GM19240 (cell line): ENCODE results near the gene GPR161.

Experiments used
- DNase-seq: peaks from one replicate; pipeline ENCODE4 v3.0.0; 2011; ENCODE audit warnings: low spot score; ENCODE audit not compliant: insufficient read length

Gene GPR161

GRCh38 chr1:168148916-168149315, 12.2 kb upstream of the GPR161 start:
- DNase-seq: no peak

GRCh38 chr1:168146626-168147025, 9.9 kb upstream of the GPR161 start:
- no peak for DNase-seq

DNA sequence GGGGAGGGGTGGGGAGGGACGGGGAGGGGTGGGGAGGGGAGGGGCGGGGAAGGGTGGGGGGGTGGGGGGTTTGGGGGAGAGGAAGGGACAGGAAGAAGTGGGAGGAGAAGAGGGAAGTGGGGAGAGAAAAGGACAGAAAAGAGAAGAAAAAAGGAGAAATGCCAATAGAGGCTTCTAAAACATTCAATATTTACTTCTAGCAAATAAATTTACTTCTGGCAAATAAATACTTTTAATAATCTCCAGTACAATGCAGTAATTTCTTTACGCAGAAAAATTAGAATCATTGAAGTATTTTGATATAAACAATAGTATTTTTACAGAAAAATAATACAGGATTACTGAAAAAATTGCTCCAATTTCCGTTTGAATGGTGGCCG, 9.4 kb upstream of the GPR161 start:
- no peak for DNase-seq

DNA sequence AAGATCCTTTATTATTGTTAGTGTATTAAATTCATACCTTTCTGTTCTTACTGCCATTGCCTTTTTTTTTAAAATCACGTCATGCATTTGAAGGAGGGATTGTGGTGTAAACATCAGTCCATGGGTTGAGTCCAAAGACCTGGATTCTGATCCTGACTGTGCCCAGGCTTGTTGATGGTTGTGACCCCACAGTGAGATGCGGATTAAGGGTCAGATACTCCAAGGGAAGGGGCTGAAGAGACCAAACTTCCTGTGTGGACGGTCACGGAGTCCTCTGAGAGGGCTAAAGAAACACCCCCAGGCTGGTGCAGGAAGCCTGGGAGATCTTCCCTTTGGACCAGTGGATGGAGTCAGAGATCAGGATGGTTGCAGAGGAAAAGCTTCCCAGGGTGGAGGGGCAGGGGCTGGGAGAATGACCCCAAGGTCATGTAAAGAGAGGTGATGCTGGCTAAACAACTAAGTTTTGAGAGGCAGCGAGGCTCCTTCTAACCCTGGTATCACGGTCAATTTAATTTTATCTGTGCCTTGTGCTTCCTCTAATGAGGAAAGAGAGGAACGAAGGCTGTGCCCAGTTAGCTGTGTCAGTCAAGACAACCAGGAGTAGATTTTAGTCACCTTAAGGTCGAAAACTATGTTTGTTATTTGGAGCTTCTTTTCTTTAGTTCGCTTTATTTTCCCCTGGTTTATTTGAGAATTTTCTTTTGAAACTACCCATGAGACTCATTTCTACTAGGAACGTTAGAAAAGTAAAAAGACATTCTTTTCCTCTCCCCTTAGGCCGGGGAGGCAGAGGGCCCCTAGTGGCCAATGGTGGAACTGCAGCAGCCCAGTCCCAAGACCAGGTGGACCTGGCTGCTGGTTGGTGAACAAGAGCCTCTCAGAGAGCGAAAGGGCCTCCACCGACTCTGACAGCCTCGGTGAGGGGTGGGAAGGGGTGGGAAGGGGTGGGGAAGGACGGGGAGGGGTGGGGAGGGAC, 8.7 kb upstream of the GPR161 start:
- peak; percentile 86 for DNase-seq

DNA sequence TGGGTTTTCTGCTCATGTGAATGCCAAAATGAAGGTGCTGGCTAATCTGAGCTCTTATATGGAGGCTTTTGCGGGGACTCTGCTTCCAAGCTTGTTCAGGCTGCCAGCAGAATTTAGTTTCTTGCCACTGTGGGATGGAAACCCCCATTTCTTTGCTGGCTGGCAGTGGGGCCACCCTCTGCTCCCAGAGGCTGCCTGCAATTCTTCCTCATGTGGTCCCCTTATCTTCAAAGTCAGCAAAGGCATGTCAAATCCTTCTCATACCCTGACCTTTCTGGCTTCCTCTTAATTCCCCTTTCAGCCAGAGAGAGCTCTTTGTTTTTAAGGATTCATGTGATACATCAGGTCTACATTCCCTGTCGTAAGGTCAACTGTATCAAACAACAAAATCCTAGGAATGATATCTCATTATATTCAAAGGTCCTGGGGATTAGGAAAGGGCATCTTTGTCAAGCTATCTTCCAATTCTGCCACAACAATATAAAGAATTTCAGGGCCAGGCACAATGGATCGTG, 5.2 kb upstream of the GPR161 start:
- no peak for DNase-seq

DNA sequence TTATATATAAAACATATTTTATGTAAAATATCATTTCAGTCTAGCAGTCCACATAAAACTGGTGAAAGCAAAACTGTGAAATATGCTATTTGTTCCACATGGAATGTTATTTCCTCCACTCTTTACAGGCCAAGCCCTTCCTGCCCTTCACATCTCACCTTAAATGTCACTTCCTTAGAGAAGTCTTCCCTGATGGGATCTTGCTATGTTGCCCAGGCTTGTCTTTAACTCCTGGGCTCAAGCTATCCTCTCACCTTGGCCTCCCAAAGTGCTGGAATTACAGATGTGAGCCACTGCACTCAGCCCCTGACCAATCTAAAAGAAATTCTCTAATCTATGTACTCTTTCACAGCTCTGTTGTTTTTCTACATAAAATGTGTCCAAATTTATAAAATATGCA, 2.3 kb upstream of the GPR161 start:
- DNase-seq: no peak

DNA sequence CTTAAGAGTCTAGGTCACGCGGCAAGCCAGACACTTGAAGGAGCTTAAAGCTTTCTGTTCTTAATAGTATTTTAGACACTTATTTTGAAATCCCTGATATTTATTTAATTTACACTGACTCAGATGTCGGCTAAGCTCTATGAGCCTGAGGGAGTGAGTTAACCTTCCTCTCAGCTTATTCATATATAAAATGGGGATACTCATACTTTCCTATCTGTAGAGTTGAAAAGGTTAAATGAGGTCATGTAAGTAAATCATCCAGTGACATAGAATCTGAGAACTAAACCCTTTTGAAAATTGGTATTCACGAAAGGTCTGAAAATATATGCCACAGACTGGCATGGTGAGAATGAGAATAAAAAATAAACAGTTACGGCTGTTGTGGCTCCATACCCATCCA, 1.4 kb upstream of the GPR161 start:
- DNase-seq: no peak

- no peak for DNase-seq
These were observed 738 bp upstream of the GPR161 start for GRCh38 chr1:168137515-168137821.

GRCh38 chr1:168135921-168136708, 615 bp downstream of the GPR161 start:
- no peak for DNase-seq

DNA sequence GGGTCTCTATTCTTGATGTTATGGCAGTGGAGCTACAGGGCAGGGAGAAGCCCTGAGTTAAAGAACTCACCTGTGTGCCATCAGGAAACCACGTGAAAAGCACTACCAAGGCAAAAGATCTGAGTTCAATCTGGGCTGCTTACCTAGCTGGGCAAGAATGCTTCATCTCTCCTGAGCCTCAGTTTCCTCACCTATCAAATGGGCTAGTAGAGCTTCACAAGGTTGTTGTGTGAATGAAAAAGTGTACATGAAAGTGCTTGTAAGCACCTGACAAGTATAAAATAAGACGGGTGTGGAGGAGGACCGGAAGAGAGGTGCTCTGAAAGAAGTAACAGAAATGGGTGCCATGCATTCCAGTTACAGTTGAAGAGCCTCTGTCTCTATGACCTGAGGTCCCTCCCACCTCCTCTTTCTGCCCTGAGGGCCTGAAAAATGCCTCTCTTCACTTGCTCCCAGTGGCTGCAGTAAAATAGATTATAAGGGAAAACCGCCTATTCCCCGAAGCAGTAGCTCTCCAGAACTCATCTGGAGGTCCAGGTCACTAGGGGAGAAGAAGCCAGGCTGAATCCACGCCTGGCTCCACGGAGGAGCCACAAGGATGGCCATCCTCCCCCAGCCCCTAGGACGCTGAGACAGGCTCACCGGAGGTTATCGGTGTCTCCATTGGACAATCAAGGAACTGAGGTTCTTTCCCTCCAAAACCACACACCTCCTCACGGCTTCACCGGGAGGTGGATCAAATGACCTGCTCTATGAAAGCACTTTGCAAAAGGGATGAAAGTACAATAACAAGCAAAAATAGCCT, 1.4 kb downstream of the GPR161 start:
- no peak for DNase-seq

DNA sequence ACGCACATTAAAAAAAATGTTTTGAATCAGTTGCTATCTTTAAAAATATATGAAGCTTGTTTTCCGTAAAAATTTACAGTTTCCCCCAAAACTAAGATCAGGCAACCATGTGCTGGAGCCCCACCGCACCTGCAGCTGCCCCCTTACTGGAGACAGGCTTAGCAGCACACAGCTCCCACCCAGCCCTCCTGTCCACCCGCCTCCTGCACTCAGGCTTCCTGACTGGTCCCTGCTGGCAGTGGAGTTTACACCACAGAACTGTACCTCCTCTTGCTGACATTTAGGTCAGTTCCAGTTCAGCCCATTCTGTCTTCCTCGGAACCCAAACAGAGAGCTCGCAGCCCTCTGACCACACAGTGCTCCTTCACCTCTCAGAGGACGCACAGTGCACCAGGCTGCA, 2.1 kb downstream of the GPR161 start:
- DNase-seq: no peak

DNA sequence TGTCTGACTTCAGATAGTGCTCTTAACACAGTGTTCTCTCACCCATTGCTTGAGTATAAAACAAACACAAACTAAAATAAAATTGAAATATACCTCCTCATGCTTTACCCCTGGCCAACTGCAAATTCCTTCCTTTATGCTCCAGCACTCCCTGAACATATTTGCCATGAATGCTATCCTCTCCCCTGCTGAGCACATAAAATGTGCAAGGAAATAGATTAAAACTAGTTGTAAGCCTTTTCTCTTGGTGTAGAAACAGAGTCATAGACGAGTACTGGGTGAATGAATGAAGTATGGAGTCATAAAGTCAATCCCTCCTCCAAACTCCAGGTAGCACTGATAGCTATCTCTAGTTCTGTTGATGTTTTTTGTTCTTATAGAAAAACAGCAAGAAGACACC, 2.6 kb downstream of the GPR161 start:
- no peak for DNase-seq

DNA sequence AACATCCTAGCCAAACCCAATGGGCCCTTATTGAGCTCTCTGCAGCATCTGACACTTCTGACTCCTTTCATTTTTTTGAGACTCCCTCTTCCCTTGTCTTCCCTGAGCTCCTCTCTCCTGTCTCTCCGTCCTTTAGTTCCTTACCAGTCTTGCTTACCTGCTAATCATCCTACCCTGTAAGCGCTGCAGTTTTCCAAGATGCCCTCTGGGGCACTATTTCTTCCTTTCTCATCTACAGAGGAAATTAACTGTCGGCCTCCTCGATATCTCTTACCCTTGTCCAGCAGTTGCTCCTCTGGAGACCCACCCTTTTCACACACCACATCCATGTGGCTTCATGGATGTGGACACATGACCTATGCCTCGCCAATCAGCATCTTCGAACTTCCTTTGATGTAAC, 6.8 kb downstream of the GPR161 start:
- no peak for DNase-seq

DNA sequence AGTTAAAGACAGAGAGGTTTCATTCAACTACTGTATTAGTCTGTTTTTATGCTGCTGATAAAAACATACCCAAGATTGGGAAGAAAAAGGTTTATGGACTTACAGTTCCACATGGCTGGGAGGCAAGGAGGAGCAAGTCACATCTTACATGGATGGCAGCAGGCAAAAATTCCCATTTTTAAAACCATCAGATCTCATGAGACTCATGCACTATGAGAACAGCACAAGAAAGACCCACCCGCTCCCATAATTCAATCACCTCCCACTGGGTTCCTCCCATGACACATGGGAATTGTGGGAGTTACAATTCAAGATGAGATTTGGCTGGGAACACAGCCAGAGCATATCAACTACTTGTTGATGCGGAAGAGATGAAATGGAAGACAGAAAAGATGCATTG, 9.2 kb downstream of the GPR161 start:
- no peak for DNase-seq

DNA sequence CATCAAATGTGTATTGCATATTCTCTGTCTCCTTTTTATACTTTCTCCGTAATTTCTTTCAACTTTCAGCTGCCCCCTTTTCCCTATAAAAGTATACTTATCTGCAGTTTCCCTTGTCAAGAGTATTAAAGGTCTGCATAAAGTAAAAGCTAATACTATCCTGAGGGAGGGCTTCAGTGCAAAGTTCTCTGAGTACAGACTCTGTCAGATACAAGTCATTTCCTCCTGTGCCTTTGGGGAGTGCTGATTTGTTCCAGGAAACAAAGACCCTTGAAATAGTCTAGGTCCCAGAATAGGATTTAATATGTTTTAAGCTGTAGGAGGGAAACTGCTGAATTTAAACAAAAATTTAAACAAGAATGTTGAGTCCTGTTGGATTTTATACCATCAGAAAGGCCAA, 11.7 kb downstream of the GPR161 start:
- no peak for DNase-seq

DNA sequence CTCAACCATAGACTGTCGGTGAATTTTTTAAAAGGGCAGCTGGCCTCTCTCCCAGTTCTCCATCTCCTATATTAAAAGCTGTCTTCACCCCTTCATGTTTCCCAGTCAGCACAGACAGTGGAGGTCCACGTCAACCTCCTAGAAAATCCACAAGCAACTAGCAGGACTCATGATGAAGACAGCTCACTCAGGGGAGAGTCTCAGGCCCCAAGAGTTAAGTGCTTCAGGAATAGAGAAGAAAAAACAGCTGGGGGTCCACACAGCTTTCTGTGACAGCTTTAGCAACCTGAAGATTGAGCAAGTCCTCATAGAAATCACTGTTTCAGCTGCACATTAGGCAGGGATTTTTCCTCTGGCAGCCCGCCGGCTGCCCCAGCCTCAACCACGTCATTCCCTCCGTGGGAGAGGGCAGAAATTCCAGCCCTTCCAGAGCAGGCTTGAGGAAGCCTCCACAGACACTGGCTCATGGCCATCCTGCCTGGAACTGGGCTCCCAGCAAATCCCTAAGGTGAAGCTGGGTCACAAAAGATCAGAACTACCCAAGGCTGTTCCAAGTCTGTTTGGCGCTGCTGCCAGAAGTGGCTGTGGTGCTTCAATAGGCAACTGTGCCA, 15.2 kb downstream of the GPR161 start:
- no peak for DNase-seq

DNA sequence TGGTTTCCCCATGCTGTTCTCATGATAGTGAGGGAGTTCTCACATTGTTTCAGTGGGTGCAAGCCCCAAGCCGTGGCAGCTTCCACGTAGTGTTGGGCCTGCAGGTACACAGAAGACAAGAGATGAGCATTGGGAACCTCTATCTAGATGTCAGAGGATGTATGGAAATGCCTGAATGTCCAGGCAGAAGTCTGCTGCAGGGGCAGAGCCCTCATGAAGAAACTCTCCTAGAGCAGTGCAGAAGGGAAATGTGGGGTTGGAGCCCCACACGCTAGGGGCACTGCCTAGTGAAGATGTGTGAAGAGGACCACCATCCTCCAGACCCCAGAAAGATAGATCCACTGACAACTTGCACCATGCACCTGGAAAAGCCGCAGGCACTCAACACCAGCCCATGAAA, 17.0 kb downstream of the GPR161 start:
- no peak for DNase-seq

DNA sequence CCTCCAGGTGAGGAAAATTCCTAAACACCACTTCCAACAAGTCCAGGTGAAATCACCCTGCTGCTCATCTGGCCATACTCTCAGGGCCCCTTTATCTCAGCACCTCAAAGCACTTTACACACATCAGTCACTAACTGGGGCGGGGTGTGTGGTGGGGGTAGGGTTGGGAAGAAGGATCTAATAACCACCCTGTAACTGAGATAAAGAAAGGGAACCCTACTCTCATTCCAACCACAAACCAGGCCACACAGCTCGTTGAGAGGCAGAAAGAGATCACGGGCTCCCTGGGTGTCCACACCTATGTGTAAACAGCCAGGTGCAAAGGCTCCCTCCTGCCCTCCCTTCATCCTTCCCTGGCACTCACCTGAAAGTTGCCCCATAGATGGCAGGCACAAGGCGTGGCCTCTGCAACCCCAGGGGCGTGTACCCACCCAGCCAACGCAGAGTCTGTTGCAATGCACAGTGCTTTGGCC, 20.4 kb downstream of the GPR161 start:
- DNase-seq: no peak

- no peak for DNase-seq
These were observed 21.9 kb downstream of the GPR161 start for GRCh38 chr1:168114845-168115244.

DNA sequence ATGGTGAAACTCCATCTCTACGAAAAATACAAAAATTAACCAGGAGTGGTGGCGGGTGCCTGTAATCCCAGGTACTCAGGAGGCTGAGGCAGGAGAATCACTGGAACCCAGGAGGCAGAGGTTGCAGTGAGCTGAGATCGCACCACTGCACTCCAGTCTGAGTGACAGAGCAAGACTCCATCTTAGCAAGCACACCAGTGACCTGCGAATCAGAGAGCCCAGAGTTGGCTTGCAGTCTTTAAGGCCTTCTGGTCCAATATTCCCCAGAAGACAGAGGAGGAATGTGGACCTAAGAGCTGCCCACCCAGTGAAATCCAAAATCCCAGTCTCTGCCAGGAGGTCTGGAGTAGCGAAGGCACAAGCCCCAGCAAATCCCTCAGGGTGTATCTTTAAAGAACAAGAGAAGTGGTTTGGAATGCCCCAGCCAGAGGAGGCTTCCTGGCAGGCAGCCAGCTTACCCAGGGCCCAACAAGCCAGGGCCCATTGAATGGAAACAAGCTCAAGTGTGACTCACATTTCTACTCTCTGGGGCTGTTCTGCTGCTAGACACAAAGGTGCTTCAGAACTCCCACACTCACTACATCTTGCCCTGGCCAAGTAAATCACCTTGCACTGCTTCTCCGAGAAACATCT, 23.9 kb downstream of the GPR161 start:
- no peak for DNase-seq
